OCI-LY7 (cell line): ENCODE results near the gene RAB11FIP4. TPM values are rescaled to one million over a fixed set of nuclear protein-coding genes. Genes with fewer than 3 reads are reported as not detected.

Experiments used
- BruUV-seq: library from RNA; stranded (reverse); fragments of 400-500 nt; replicated peaks from 2 replicates; lab custom pipeline; 2021; lab: Mats Ljungman, UMichigan
- CTCF ChIA-PET: fragments of 300-600 bp; sonication (Branson Sonifier 250); formaldehyde crosslinking; loops from one replicate; lab custom pipeline; 2022; ENCODE audit warnings: antibody characterized with exemption; ENCODE audit not compliant: unreplicated experiment; lab: Charles Lee
- POLR2A ChIA-PET: fragments of 300-600 bp; sonication (Branson Sonifier 250); formaldehyde crosslinking; loops from one replicate; lab custom pipeline; 2022; ENCODE audit warnings: antibody characterized with exemption; lab: Charles Lee
- DNase-seq: peaks from one replicate; pipeline ENCODE4 v3.0.0-alpha.2; 2015; ENCODE audit warnings: low spot score
- H2AFZ ChIP-seq: fragments of 200-600 bp; sonication (generic), shearing (Covaris generic); 2 replicates; pipeline ENCODE4 v1.6.1; 2014; ENCODE audit warnings: mild to moderate bottlenecking, antibody characterized with exemption, low read length, moderate library complexity
- H3K27ac ChIP-seq: fragments of 200-600 bp; sonication (generic); 2 replicates; pipeline ENCODE4 v1.5.1; 2014; ENCODE audit warnings: mixed run types, low read depth, mild to moderate bottlenecking, moderate library complexity, low read length, inconsistent platforms; ENCODE audit not compliant: poor library complexity, severe bottlenecking
- H3K36me3 ChIP-seq: fragments of 200-600 bp; sonication (generic); 2 replicates; pipeline ENCODE4 v1.6.1; 2014; ENCODE audit warnings: mild to moderate bottlenecking, antibody characterized with exemption, low read length, moderate library complexity, mixed read lengths; ENCODE audit not compliant: insufficient read depth
- H3K4me1 ChIP-seq: fragments of 200-600 bp; sonication (generic); 2 replicates; pipeline ENCODE4 v1.5.1; 2014; ENCODE audit warnings: mild to moderate bottlenecking, low read length; ENCODE audit not compliant: insufficient read depth, poor library complexity, severe bottlenecking
- H3K4me2 ChIP-seq: fragments of 200-600 bp; sonication (generic); 2 replicates; pipeline ENCODE4 v1.6.1; 2014; ENCODE audit warnings: mild to moderate bottlenecking, low read length
- H3K4me3 ChIP-seq: fragments of 200-600 bp; sonication (generic); 2 replicates; pipeline ENCODE4 v1.5.1; 2014; ENCODE audit warnings: mild to moderate bottlenecking, low read depth, low read length; ENCODE audit not compliant: poor library complexity, severe bottlenecking
- H3K79me2 ChIP-seq: fragments of 200-600 bp; sonication (generic); 2 replicates; pipeline ENCODE4 v1.6.1; 2016; ENCODE audit warnings: low read depth, mild to moderate bottlenecking, low read length, moderate library complexity, mixed read lengths; ENCODE audit not compliant: insufficient read depth
- H3K9me2 ChIP-seq: fragments of 200-600 bp; sonication (generic); 2 replicates; pipeline ENCODE4 v1.6.1; 2016; ENCODE audit warnings: mild to moderate bottlenecking, low read length, mixed read lengths; ENCODE audit not compliant: insufficient read depth
- H3K9me3 ChIP-seq: fragments of 200-600 bp; sonication (generic); 2 replicates; pipeline ENCODE4 v1.6.1; 2014; ENCODE audit warnings: mild to moderate bottlenecking, mixed run types, low read length, mixed read lengths
- H4K20me1 ChIP-seq: fragments of 200-600 bp; sonication (generic); 2 replicates; pipeline ENCODE4 v1.6.1; 2014; ENCODE audit warnings: mild to moderate bottlenecking, antibody characterized with exemption, low read length, moderate library complexity, mixed read lengths; ENCODE audit not compliant: insufficient read depth
- CTCF ChIP-seq: fragments of 200-600 bp; sonication (generic); conservative IDR thresholded peaks from 2 replicates; pipeline ENCODE4 v1.5.1; 2014; ENCODE audit warnings: mild to moderate bottlenecking, antibody characterized with exemption, low read length, moderate library complexity, mixed read lengths
- EZH2phosphoT487 ChIP-seq: fragments of 200-600 bp; sonication (generic); IDR thresholded peaks from 2 replicates; pipeline ENCODE4 v1.6.1; 2018; ENCODE audit warnings: low read depth, borderline replicate concordance, mild to moderate bottlenecking, mixed run types, antibody characterized with exemption, low read length, moderate library complexity, mixed read lengths
- intact Hi-C: fragments of 100-400 bp; cut with micrococcal nuclease; formaldehyde crosslinking; loops from one replicate; pipeline ENCODE4 v1.10.0; 2022; ENCODE audit not compliant: unreplicated experiment
- total RNA-seq, 2 experiments: library from RNA; depleted of rRNA in 1 of 2; stranded (reverse); fragments of >200 nt in 1 of 2; shearing (Covaris generic) in 1 of 2; gene quantifications; 2 replicates each; pipeline ENCODE4 v1.2.3, GENCODE V29; 2014 to 2022

Gene RAB11FIP4
- total RNA-seq, 2 experiments from 2014 or later, result 5.8 to 15.0 TPM

- H3K9me2 ChIP-seq, result no peaks in the 10 kb centered on the region
- no peak overlapping the region for H2AFZ ChIP-seq
- ChIA-PET POLR2A (interaction anchor here (0.6 to 1.7 kb wide), 4 partner anchors 53 to 216 kb away, joined by 3 to 6 read pairs (median 4); no protein-coding TSS in a partner anchor), CTCF (no interaction called here)
- TF ChIP-seq EZH2phosphoT487 (no peak), CTCF (no peak)
- no peaks in the 10 kb centered on the region for H4K20me1 ChIP-seq
- no peak overlapping the region for H3K27ac ChIP-seq
- H3K4me1 ChIP-seq, result peaks cover 6% of the 10 kb centered on the region
- no peak for DNase-seq
- H3K79me2 ChIP-seq, result no peaks in the 10 kb centered on the region
- no peak overlapping the region for H3K4me3 ChIP-seq
- BruUV-seq, result no TSS peak
- intact Hi-C loops, result loop anchor here (2.0 to 5.0 kb wide), 3 partner anchors 59 to 359 kb away; no protein-coding TSS in a partner anchor
- no peak overlapping the region for H3K4me2 ChIP-seq
- peaks cover 29% of the 10 kb centered on the region for H3K36me3 ChIP-seq
- no peaks in the 10 kb centered on the region for H3K9me3 ChIP-seq
These were observed 19.9 kb upstream of the RAB11FIP4 start for GRCh38 chr17:31371511-31372097.

- POLR2A ChIA-PET, result interaction anchor here (0.6 to 0.7 kb wide), 2 partner anchors 10 to 1006 kb away, joined by 3 read pairs; no protein-coding TSS in a partner anchor
These were observed 18.1 kb upstream of the RAB11FIP4 start for GRCh38 chr17:31373150-31374093.

More at GRCh38 chr17:31373150-31374093, 18.1 kb upstream of the RAB11FIP4 start:
- CTCF ChIA-PET, result no interaction called here
- Histone ChIP-seq H3K4me1 (no peaks in the 10 kb centered on the region), H3K79me2 (no peaks in the 10 kb centered on the region), H3K27ac (no peak overlapping the region), H3K36me3 (peaks cover 22% of the 10 kb centered on the region), H3K4me3 (no peak overlapping the region), H3K9me2 (no peaks in the 10 kb centered on the region), H2AFZ (no peak overlapping the region), H4K20me1 (no peaks in the 10 kb centered on the region), H3K4me2 (no peak overlapping the region), H3K9me3 (no peaks in the 10 kb centered on the region)
- intact Hi-C loops, result loop anchor here (2.0 to 5.0 kb wide), 3 partner anchors 61 to 361 kb away; no protein-coding TSS in a partner anchor
- peak; percentile 74 for DNase-seq
- no peak for TF ChIP-seq EZH2phosphoT487
- peak; percentile 91 for TF ChIP-seq CTCF
- BruUV-seq, result no TSS peak
